H1 (cell line): ENCODE results near the gene NPTXR.

Experiments used
- CBX8 ChIP-seq: fragments of 300-800, 300-1000 bp; sonication (generic); IDR thresholded peaks from 2 replicates; pipeline ENCODE4 v1.7.1; 2016; ENCODE audit warnings: low read depth, low read length, borderline replicate concordance
- CHD2 ChIP-seq: IDR thresholded peaks from 2 replicates; pipeline ENCODE4 v1.6.1; 2012; ENCODE audit warnings: low read length, improper control_type of control experiment
- CREB1 ChIP-seq: IDR thresholded peaks from 2 replicates; pipeline ENCODE4 v1.6.1; 2012; ENCODE audit warnings: inconsistent platforms
- CTCF ChIP-seq, 3 experiments: IDR thresholded peaks; 1 replicate in 2 of 3; 2 replicates in 1 of 3; pipeline versions ENCODE4 v1.5.1 to v1.6.1; 2011; ENCODE audit warnings: low read length in 3 of 3, mild to moderate bottlenecking in 3 of 3, inconsistent platforms in 2 of 3, low read depth in 1 of 3, moderate library complexity in 1 of 3; ENCODE audit not compliant: insufficient read depth in 1 of 3; ENCODE audit errors: control extremely low read depth in 1 of 3
- EGR1 ChIP-seq: IDR thresholded peaks from 2 replicates; pipeline ENCODE4 v1.6.1; 2011; ENCODE audit warnings: low read depth, low read length, borderline replicate concordance
- EZH2 ChIP-seq: fragments of 200-600 bp; sonication (generic); IDR thresholded peaks from 2 replicates; pipeline ENCODE4 v1.7.1; 2012; ENCODE audit warnings: low read depth, mild to moderate bottlenecking, moderate library complexity, low read length, inconsistent platforms; ENCODE audit not compliant: severe bottlenecking
- POLR2A ChIP-seq, 2 experiments: IDR thresholded peaks; 1 replicate in 1 of 2; 2 replicates in 1 of 2; pipeline ENCODE4 v1.6.1; 2011; ENCODE audit warnings: low read depth in 2 of 2, low read length in 2 of 2, mild to moderate bottlenecking in 2 of 2; ENCODE audit errors: control extremely low read depth in 1 of 2
- RFX5 ChIP-seq: IDR thresholded peaks from 2 replicates; pipeline ENCODE4 v1.6.1; 2011; ENCODE audit warnings: low read depth, low read length, improper control_type of control experiment, borderline replicate concordance
- RNF2 ChIP-seq: fragments of 200-900, 300-1000 bp; sonication (generic); IDR thresholded peaks from 2 replicates; pipeline ENCODE4 v1.7.1; 2016; ENCODE audit warnings: borderline replicate concordance, low read depth, mild to moderate bottlenecking, antibody characterized with exemption, low read length; ENCODE audit not compliant: poor library complexity, severe bottlenecking; ENCODE audit errors: missing control alignments
- SIRT6 ChIP-seq: IDR thresholded peaks from one replicate; pipeline ENCODE4 v1.7.1; 2012; ENCODE audit warnings: low read length, inconsistent platforms
- TAF1 ChIP-seq: IDR thresholded peaks from 2 replicates; pipeline ENCODE4 v1.6.1; 2011; ENCODE audit warnings: mild to moderate bottlenecking, low read depth, low read length
- TCF12 ChIP-seq: IDR thresholded peaks from 2 replicates; pipeline ENCODE4 v1.6.1; 2011; ENCODE audit warnings: low read depth, mild to moderate bottlenecking, low read length
- YY1 ChIP-seq: IDR thresholded peaks from 2 replicates; pipeline ENCODE4 v1.6.1; 2011; ENCODE audit warnings: low read depth, mild to moderate bottlenecking, low read length
- TF ChIP-seq, protein P1 (sequence below): IDR thresholded peaks from 2 replicates; pipeline ENCODE4 v1.6.1; 2012; ENCODE audit warnings: low read length, inconsistent platforms

GRCh38 chr22:38799265-38800002, 44.4 kb downstream of the NPTXR start:
- TF ChIP-seq RNF2 (no peak), CREB1 (no peak), EZH2 (no peak), RFX5 (no peak), CTCF (IDR thresholded peaks at IDR 0.05; ENCODE audit: control extremely low read depth in 1 of 3, insufficient read depth in 1 of 3, low read depth in 1 of 3, low read length in 3 of 3) (no peak), TAF1 (no peak), POLR2A (IDR thresholded peaks at IDR 0.05; ENCODE audit: control extremely low read depth in 1 of 2, low read depth in 2 of 2, low read length in 2 of 2) (no peak), EGR1 (no peak), CHD2 (no peak), CBX8 (no peak), TCF12 (no peak), YY1 (no peak), SIRT6 (no peak)
- TF ChIP-seq, protein P1, sequence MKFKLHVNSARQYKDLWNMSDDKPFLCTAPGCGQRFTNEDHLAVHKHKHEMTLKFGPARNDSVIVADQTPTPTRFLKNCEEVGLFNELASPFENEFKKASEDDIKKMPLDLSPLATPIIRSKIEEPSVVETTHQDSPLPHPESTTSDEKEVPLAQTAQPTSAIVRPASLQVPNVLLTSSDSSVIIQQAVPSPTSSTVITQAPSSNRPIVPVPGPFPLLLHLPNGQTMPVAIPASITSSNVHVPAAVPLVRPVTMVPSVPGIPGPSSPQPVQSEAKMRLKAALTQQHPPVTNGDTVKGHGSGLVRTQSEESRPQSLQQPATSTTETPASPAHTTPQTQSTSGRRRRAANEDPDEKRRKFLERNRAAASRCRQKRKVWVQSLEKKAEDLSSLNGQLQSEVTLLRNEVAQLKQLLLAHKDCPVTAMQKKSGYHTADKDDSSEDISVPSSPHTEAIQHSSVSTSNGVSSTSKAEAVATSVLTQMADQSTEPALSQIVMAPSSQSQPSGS: no peak
